GM13977 (cell line): ENCODE results near the gene UBXN2A.

Experiments used
- DNase-seq: peaks from one replicate; pipeline ENCODE4 v3.0.0; 2012; ENCODE audit warnings: low spot score
- in situ Hi-C: fragments of 300-500 bp; cut with MboI; formaldehyde crosslinking; loops from one replicate; pipeline ENCODE4 v1.12.0; 2022; ENCODE audit warnings: low sequenced_read_pairs, low pct_unique_long_range_greater_than_20kb, mixed read lengths, inconsistent platforms; ENCODE audit not compliant: unreplicated experiment
- TF ChIP-seq, protein P1 (sequence below): IDR thresholded peaks from 2 replicates; pipeline ENCODE4 v1.5.1; 2012; ENCODE audit warnings: mild to moderate bottlenecking, control low read depth; ENCODE audit not compliant: insufficient read depth; ENCODE audit errors: extremely low read depth, missing control alignments

Gene UBXN2A

GRCh38 chr2:24048769-24049484, 108.7 kb downstream of the UBXN2A start:
- in situ Hi-C loops: no loop called here
- DNase-seq: no peak
- TF ChIP-seq, protein P1, sequence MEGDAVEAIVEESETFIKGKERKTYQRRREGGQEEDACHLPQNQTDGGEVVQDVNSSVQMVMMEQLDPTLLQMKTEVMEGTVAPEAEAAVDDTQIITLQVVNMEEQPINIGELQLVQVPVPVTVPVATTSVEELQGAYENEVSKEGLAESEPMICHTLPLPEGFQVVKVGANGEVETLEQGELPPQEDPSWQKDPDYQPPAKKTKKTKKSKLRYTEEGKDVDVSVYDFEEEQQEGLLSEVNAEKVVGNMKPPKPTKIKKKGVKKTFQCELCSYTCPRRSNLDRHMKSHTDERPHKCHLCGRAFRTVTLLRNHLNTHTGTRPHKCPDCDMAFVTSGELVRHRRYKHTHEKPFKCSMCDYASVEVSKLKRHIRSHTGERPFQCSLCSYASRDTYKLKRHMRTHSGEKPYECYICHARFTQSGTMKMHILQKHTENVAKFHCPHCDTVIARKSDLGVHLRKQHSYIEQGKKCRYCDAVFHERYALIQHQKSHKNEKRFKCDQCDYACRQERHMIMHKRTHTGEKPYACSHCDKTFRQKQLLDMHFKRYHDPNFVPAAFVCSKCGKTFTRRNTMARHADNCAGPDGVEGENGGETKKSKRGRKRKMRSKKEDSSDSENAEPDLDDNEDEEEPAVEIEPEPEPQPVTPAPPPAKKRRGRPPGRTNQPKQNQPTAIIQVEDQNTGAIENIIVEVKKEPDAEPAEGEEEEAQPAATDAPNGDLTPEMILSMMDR: no peak

- in situ Hi-C loops: no loop called here
- DNase-seq: peak; percentile 78
- TF ChIP-seq, protein P1: no peak
Measured at GRCh38 chr2:24049485-24050021, 109.3 kb downstream of the UBXN2A start, which contains the start of gene FKBP1B. TSS of gene FKBP1B (plus strand) at chr2:24049741. CDS start at chr2:24049850, 109 bp downstream.

DNA sequence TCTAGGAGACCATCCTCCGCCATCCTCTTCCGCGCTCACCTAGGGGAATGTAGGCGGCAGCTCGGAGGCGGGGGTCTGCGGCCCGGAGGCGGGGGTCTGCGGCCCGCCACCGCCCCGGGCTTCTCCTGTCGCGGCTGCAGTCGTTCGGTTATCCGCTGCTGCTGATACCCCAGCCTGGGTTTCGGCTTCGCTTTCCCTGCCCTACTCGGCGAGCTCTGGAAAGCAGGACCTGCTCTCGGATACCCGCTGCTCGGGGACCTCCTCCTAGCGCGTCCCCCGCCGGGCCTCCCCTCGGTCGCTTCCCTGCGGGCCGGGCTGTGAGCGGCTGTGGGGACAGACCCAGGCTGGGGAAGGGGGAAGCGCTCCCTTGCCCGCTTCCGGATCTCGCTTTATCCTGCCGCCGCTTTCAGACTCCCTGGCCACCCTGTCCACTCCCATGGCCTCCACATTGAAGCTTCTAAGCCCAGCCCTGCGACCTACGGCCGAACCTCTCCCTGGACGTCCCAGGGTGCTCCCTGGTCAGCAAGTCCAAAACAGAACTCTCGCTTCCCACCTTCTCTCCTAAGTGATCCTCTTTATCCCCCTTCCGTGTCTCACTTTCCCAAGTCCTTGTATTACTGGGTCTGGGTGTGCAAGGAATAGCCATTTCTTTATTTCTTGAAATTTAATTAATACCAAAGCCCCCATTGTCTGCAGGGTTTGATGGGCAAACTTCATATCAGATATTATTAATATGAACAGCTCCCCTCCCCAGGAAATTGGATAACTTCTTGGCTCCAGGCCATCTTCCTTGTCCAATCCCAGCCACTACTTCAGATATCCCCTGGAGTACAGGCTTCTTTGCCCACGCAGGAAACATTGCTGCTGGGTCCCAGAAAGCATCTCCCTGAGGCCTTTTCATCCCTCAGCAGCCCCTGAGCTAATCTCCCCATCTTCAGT, 110.0 kb downstream of the UBXN2A start:
- TF ChIP-seq, protein P1: no peak
- in situ Hi-C loops: no loop called here
- no peak for DNase-seq

DNA sequence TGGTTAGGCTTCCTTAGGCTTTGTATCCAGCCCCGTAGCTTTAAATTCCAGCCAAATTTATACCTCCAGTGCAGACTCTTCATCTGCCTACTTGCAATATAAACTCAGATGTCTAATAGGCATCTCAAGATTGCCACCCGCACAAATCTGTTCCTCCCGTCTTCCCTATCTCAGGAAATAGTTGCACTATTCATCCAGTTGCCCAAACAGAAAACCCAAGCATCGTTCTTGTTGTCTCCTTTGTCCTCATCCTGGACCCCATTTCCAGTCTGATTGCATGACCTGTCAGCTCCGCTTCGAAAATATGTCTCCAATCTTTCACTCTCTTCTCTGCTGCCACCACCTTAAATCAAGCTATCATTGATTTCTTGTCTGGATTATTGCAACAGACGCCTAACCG, 111.6 kb downstream of the UBXN2A start:
- DNase-seq: no peak
- TF ChIP-seq, protein P1: no peak
- in situ Hi-C loops: no loop called here

DNA sequence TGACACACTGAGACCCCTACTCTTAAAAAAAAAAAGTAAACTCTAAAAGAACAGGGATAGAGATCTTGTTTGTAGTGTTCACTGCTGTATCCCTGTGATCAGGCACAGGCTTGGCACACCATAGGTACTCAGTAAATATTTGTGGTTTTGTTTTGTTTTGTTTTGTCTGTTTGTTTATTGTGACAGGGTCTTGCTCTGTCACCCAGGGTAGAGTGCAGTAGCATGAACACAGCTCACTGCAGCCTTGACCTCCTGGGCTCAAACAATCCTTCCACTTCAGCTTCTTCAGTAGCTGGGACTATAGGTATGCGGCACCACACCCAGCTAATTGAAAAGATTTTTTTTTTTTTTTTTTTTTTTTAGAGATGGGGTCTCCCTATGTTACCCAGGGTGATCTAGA, 112.7 kb downstream of the UBXN2A start:
- TF ChIP-seq, protein P1: no peak
- in situ Hi-C loops: no loop called here
- no peak for DNase-seq
